ENCODE results near the gene PRDX5.

Gene PRDX5

DNA sequence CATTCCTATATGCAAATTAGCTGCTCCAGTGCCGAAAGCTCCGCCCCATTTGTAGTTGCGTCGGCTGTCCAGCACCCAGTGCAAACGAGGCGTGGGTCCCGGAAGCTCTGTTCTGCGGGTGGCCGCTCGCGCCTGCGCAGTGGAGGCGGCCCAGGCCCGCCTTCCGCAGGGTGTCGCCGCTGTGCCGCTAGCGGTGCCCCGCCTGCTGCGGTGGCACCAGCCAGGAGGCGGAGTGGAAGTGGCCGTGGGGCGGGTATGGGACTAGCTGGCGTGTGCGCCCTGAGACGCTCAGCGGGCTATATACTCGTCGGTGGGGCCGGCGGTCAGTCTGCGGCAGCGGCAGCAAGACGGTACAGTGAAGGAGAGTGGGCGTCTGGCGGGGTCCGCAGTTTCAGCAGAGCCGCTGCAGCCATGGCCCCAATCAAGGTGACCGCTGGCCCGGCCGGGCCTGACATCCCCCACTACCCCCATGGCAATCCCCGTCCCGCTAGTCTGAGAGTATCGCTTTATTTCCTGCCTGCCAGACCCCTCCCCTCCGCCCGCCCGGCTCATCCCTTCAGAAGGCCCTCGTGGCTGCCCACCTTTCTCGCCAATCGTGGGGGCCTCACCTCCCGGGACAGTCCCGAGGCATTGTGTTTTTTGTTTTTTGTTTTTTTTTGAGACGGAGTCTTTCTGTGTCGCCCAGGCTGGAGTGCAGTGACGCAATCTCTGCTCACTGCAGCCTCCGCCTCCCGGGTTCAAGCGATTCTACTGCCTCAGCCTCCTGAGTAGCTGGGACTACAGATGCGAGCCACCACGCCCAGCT, at the start of gene PRDX5:
PRDX5 (plus strand) TSS at position 161 of the 805 bp plus-strand sequence; CDS start at position 256, 95 bp downstream.
- in situ Hi-C loops (cut with MboI; ENCODE audit: low sequenced_read_pairs), result no loop called here

DNA sequence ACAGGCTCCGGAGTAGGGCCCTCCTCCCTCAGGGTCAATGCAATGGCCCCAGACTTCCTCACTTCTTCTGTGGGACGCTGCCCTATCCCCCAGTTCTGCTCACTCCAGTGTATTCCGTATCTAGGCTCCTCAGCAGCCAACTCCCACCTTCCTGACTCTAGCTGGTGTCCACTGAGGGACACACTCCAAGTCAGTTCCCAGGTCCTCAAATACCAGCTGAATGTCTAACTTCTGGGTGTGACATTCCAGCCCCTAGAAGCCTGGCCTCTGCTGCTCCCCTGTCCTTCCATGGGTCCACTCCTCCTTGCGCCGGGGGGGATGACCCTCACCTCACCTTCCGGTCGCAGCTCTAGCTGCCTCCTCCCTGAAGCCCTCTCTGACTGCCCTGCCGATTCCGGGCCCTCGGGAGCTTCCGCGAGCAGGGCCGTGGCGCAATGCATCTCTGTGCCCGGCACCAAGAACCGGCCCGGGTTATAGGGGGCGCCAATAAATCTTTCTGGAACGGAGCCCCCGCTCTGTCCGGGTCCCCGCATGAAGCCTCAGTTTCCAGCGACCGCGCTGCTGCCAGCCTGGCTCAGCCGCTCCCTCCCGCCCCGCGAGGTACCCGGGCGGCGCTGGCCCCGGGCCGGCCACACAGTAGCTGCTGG, 48.9 kb upstream of the PRDX5 start:
- in situ Hi-C loops (cut with MboI; ENCODE audit: low sequenced_read_pairs), result no loop called here

DNA sequence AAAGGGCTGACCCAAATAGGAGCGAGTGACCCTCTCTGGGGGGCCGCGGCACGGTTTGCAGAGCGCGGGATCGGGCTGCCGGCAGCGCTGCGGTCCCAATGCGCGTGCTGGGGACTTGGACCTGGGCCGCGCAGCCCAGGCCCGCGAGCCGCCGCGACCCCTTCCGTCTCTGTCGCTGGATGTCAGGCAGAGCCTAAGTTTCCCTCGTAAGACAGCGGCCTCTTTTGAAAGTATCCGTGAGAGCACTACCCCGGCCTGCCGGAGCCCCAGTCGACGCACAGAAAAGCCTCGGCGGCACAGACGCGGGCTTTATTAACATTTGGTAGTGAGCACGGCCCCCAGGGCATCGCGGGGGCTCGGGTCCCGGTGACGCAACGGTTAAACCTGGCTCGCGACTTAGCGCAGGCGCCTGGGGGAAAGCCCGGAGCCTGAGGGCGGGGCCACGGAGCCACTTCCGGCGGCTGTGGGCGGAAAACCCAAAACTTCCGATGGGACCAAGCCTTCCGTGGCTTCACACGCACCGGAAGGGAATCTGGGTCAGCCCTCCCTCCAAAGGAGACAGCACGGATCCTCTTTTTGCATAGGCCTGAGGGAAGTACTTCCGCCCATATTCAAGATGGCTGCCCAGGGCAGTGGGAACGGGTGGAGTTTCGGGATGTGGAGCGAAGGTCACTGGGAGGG, 48.2 kb upstream of the PRDX5 start:
- in situ Hi-C loops (cut with MboI; ENCODE audit: low sequenced_read_pairs), result no loop called here

DNA sequence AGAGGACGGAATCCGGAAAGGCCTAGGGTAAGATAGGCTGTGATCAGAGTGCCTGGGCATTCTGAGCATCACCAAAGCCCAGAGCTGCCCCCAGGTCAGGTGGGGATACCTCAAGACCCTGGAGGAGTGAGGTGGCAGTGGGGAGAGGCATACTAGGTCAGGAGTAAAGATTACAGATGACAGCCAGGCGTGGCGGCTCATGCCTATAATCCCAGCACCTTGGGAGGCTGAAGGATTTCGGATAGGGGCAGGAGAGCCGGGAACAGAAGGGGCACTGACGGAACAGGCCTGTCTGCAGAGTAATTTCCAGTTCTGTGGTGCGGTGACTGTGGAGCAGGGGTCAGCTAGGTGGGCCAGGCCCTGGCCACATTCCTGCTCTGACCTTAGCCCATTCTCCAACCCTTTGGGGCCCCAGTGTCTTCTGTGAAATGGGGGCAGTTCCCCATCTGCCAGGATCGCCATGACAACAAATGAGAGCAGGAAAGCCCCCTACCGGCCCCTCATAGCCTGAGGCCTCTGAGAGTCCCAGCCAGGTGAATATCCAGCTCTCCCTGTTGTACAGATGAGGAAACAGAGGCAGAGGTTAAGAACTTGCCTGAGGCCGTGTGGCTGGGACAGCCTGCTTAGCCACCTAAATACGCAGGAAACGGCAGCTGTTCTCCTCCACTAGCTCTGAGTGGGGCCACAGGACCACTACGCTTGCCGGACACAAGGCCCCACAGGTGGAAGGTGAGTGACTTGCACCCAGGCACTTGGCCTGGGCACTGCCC, 42.7 kb upstream of the PRDX5 start:
- in situ Hi-C loops (cut with MboI; ENCODE audit: low sequenced_read_pairs), result no loop called here

DNA sequence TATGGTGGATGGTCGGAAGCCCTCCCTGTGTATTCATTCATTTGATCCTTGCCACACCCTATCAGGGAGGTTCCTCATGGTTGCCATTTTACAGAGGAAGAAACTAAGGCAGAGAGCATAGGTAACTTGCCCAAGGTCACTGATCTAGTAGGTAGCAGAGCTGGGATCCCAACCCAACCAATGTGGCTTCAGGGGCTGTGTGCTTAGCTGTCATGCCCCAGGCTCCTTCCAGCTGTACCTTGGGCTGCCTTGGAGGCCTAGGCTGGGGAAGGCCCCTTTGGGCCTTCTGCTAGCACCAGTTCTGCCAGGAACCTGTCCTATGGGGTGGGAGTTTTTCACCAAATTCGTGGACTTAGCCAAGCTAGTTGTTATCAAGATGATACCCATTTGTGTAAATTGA, 42.1 kb upstream of the PRDX5 start:
- in situ Hi-C loops (cut with MboI; ENCODE audit: low sequenced_read_pairs), result no loop called here

DNA sequence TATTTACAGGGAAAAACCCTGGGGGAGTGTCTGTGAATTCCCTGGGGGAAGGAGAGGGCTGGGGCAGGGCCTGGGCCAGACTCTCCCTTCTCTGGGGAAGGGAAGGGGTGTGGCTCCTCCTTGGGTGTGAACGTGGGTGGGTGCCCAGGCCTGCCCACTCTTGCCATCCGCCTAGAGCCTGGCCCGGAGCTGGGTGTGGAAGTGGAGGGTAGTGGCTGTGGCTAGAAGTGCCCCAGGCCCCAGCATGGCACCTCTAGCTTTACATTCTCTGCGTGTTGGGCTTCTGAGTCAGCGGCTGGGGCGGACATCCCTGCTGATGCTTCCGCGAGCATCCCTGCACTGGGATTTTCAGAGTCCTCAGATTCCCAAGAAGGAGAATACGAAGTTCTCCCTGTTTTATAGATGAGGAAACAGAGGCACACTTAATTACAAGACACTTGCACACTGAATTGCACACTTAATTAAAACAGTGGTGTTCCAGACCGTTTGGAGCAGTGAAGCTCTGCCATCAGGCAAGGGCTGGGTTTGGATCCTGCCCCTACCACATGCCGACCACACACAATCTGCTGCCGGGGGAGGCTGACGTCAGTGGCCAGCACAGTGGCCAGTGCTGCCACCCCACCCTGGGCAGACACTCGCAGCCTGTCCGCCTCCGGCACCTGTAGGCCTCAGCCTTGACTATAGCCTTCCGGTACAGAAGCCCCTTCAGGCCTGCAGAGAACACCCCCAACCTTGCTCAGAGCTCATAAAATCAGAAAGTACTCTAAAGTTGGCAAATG, 41.1 kb upstream of the PRDX5 start:
- in situ Hi-C loops (cut with MboI; ENCODE audit: low sequenced_read_pairs), result no loop called here

DNA sequence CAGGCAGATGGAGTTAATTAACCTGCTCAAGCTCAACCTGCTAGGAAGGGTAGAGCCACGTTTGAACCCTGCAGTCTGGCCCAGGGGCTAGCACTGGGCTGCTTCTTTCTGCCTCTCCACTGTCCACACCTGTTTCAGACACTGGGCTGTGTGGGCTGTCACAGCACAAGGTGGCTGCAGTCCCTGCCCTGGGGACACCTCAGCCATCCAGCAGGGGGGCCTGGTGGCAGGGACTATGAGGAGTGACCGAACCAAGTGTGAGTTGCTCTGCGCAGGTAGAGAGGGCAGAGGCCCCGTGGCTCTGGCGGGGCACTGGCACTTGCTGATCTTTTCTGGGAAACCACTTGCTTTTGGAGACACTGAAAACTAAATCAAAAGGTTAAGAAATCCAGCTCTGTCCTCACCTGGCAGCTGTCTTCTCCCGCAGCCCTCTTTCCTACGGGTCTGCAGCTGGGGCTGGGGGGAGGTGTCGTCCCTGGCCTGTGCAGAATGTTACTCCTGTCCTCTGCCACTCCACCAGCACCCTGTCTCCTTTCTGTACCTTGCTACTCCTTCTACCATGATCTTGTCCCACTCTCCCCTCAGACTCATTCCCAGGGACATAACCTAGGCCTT, 39.2 kb upstream of the PRDX5 start:
- in situ Hi-C loops (cut with MboI; ENCODE audit: low sequenced_read_pairs), result no loop called here

DNA sequence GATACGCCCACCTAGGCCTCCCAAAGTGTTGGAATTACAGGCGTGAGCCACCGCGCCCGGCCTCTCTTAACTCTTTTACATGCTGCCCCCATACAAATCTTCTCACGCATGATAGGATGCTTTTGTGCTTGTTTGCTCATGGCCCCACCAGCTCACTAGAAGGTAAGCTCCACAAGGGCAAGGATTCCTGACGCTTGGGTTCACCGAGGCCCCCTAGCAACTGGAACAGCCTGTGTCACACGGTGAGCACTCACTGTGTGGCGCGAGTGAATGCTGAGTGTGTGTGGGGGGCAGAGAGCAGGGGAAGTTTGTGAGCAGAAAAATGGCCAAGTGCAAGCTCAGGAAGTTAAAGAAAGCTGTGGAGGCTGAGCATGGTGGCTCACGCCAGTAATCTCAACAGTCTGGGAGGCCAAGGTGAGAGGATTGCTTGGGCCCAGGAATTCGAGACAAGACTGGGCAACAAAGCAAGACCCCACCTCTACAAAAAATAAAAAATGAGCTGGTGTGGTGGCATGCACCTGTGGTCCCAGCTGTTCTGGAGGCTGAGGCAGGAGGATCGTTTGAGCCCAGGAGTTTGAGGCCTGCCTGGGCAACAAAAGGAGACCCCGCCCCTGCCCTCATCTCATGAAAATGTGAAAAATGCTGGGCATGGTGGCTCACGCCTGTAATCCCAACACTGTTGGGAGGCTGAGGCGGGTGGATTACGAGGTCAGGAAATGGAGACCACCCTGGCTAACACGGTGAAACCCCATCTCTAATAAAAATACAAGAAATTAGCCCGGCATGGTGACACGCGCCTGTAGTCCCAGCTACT, 35.8 kb upstream of the PRDX5 start:
- in situ Hi-C loops (cut with MboI; ENCODE audit: low sequenced_read_pairs), result no loop called here

DNA sequence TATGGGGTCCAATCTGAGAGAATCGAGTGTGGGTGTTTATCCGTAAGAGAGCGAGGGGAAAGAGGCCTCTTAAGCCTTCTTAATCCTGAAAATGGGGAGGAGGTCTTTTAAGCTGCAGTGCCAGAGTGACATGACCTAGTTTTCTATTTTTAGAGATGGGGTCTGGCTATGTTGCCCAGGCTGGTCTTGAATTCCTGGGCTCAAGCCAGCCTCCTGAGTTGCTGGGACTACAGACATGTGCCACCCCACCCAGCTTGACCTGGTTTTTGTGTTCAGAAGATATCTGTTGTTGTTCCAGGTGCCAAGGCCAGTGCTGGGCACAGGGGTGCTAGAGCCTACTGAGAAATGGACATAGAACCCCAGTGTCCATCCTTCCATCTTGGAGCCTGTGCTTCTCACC, 34.8 kb upstream of the PRDX5 start:
- in situ Hi-C loops (cut with MboI; ENCODE audit: low sequenced_read_pairs), result no loop called here

DNA sequence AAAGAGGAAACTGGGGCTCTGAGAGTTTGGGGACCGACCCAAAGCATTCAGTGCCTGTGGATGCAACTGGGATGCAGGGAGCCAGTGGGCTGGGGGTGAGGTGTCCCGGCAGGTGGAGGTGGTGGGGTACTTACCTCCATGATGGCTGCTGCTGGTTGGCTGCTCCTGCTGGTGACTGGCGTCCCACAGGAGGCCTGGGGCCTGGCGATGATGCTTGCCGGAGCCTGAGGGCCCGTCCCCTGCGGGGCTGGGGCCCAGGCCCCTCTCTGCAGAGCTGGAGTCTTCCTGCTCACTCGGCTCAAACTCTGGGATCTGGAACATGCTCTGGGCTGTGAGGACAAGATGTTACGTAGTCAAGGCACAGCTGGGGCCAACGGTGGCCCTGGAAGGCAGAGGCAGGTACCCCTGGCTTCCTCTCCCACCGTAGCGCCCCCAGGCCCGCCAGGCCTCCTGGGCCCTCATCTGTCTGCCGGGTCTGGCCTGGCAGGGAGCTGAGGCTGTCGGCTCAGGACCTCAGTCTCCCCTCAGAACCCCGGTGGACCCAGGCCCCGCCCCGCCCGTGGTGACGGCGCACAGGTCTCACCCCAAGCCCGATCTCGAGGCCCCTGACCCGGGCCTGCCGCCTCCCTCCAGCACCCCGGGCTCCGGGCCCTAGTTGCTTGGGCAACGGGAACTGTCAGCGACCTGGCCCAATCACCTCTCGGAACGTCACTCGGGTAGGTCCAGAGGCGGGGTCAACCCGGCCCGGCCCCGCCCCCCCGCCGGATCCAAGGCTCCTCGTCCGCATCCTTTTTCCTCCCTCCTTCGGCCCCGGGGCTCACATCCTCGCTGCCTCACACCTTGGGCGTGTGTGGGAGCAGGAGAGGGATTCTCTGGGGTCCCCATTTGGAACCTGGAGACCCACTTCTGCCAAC, 33.6 kb upstream of the PRDX5 start, which contains the start of gene BAD:
BAD (minus strand) TSS at position 618 of the 914 bp plus-strand sequence; CDS start at position 321, 297 bp downstream.
- in situ Hi-C loops (cut with MboI; ENCODE audit: low sequenced_read_pairs), result no loop called here

DNA sequence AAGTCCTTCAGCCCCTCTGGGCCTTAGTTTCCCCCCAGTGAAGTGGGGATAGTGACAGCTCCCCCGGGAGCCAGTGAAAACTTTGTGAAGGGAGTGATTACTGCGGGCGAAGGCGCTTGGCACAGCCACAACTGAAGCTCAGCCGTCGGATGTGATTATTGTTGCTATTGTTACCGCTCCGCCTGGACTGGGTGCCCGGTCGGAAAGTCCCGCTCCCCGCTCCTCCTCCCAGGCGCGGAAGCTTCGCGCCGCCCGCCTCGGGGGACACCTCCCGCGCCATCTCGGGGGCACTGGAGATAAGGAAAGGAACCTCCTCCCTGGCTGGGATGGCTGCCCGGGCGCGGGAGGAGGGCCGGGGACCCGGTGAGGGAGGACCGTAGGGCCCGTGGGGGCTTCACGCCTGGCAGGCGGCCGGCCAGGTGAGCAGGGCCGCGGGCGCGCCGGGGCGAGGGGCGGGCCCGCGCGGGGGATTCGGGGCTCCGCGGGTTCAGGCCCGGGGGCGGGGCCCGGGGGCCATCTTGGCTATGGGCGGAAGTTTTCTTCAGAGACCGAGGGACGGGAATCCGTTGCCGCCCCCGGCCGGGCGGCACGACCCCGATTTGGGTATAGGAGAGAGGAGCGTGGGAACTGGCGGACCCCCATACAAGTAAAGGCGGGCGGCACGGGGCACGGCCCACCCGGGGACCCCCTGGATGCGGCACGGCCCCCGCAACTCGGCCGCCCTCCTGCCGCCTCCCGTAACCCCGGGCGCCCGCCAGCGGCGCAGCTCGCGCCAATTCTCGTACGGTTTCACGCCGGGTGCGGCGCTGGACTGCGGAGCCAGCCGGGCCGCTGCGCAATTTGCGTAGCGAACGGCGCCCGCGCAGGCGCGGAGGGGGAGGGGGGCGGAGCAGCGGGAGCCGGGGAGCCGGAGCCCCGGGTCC, 32.7 kb upstream of the PRDX5 start, which contains the start of gene GPR137:
GPR137 (plus strand) TSS at position 887 of the 923 bp plus-strand sequence. CDS start 677 bp downstream, outside the sequence.
- in situ Hi-C loops (cut with MboI; ENCODE audit: low sequenced_read_pairs), result no loop called here

DNA sequence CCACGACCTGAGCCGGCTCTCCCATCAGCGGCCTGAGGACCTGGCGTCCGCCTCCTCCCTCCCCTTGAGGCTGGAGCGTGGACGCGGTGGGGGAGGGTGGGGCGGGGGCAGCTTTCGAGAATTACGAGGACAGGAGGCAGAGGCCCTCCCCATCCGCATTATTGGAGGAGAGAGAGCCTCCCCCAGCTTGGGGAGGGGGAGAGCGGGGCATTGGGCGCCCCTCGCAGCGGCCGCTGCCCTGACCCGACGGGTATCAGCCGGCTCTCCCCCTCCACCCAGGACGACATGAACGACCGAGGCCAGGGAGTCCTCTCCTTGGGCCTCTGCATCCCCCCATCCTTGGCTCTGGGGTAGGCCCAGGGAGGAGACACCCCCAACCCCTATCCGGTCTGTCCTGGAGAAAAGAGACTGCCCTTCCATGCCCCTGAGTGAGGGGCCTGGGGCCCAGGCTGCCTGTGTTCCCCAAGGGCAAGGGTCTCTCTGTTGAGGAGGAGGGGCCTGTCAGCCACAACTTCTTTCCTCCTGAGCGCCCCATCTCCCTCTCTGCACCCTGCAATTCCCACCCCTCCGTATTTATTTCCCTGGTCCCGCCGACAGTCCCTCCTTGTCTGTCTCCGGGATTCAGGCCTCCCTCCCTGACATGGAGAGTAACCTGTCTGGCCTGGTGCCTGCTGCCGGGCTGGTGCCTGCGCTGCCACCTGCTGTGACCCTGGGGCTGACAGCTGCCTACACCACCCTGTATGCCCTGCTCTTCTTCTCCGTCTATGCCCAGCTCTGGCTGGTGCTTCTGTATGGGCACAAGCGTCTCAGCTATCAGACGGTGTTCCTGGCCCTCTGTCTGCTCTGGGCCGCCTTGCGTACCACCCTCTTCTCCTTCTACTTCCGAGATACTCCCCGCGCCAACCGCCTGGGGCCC, 31.8 kb upstream of the PRDX5 start:
- in situ Hi-C loops (cut with MboI; ENCODE audit: low sequenced_read_pairs), result no loop called here

DNA sequence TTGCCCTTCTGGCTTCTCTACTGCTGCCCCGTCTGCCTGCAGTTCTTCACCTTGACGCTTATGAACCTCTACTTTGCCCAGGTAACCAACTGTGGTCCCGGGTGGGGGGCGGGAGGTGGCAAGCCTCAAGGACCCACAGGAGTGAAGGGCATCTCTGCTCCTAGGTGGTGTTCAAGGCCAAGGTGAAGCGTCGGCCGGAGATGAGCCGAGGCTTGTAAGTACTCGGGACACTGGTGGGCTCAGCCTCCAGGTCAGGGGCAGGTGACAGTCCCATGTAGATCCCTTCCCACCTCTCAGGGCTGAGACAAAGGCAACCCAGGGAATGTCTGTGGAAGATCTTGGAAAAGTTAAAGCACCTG, 31.1 kb upstream of the PRDX5 start:
- in situ Hi-C loops (cut with MboI; ENCODE audit: low sequenced_read_pairs), result no loop called here

DNA sequence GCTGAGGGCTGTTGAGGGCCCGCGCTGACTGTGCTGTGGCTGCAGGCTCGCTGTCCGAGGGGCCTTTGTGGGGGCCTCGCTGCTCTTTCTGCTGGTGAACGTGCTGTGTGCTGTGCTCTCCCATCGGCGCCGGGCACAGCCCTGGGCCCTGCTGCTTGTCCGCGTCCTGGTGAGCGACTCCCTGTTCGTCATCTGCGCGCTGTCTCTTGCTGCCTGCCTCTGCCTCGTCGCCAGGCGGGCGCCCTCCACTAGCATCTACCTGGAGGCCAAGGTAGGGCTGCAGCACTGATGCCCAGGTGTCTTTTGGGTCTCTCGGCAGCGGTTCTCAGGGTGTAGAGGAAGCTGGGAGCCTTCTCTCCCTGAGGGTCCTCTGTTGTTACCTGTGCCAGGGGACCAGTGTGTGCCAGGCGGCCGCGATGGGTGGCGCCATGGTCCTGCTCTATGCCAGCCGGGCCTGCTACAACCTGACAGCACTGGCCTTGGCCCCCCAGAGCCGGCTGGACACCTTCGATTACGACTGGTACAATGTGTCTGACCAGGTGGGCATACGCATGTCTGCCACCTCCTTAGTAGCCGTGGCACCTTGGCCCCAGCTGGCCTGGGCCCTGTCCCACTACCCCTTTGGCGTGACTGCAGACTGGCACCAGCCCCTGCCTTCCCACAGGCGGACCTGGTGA, 30.1 kb upstream of the PRDX5 start:
- in situ Hi-C loops (cut with MboI; ENCODE audit: low sequenced_read_pairs), result no loop called here

DNA sequence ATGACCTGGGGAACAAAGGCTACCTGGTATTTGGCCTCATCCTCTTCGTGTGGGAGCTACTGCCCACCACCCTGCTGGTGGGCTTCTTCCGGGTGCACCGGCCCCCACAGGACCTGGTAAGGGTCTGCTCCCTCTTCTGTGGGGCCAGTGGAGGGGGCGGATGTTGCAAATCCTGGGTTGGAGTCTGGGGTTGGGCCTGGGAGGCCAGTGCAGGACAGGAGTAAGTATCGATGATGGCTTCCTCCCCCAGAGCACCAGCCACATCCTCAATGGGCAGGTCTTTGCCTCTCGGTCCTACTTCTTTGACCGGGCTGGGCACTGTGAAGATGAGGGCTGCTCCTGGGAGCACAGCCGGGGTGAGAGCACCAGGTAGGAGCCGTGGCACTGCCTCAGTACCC, 29.6 kb upstream of the PRDX5 start:
- in situ Hi-C loops (cut with MboI; ENCODE audit: low sequenced_read_pairs), result no loop called here
